ENCODE data around the gene TTBK2.

TTBK2 gene

DNA sequence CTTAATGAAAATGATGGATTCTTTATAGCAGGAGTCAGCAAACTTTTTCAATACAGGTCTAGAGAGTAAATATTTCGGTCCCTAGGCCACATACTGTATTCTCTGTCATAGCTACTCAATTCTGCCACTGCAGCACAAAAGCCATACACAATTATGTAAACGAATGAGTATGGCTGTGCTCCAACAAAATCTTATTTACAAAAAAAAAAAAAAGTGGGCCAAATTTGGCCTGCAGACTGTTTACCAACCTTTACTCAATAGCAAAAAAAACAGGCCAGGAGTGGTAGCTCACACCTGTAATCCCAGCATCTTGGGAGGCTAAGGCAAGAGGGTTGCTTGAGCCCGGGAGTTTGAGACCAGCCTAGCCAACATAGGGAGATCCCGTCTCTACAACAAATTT, 41.1 kb downstream of the TTBK2 start:
- H3K4me3 ChIP-seq (ENCODE audit: low read depth, low read length), result no peak overlapping the region
- TF ChIP-seq CTCF (IDR thresholded peaks at IDR 0.05; ENCODE audit: low read depth, low read length, missing control alignments), result no peak
- DNase-seq (ENCODE audit: low read depth), result no peak

DNA sequence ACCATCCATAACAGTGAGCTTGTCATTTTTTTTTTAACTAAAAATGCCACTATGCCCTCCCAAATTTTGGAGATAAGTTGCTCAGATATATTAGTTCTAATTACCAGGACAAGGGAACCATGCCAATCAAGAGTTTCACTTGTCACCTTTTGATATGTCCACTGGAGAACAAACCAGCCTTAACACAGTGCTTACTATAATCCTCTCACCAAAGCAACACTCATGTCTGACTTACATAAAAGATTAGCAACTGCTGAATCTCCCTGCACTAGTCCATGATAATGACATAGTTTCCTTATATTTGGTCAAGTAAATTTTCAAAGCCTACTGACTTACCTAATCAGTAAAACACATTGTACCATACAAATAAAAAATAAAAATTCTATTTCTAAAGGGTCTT, 44.4 kb downstream of the TTBK2 start:
- no peak overlapping the region for H3K4me3 ChIP-seq (ENCODE audit: low read depth, low read length)
- no peak for DNase-seq (ENCODE audit: low read depth)
- no peak for TF ChIP-seq CTCF (IDR thresholded peaks at IDR 0.05; ENCODE audit: low read depth, low read length, missing control alignments)

DNA sequence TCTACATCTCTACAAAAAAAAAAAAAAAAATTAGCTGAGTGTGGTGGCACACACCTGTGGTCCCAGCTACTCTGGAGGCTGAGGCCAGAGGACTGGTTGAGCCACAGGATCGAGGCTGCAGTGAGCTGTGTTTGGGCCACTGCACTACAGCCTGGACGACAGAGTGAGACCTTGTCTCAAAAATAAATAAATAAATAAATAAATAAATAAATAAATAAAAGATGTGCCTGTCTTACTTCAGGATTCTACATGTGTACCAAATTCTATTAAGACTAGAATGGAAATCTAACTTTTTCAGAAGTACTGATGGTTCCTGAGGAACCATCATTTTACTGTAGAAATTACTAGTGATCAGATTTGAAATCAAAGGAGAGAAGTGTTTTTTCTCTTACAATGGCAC, 51.9 kb downstream of the TTBK2 start:
- no peak overlapping the region for H3K4me3 ChIP-seq (ENCODE audit: low read depth, low read length)
- DNase-seq (ENCODE audit: low read depth), result no peak
- TF ChIP-seq CTCF (IDR thresholded peaks at IDR 0.05; ENCODE audit: low read depth, low read length, missing control alignments), result no peak

DNA sequence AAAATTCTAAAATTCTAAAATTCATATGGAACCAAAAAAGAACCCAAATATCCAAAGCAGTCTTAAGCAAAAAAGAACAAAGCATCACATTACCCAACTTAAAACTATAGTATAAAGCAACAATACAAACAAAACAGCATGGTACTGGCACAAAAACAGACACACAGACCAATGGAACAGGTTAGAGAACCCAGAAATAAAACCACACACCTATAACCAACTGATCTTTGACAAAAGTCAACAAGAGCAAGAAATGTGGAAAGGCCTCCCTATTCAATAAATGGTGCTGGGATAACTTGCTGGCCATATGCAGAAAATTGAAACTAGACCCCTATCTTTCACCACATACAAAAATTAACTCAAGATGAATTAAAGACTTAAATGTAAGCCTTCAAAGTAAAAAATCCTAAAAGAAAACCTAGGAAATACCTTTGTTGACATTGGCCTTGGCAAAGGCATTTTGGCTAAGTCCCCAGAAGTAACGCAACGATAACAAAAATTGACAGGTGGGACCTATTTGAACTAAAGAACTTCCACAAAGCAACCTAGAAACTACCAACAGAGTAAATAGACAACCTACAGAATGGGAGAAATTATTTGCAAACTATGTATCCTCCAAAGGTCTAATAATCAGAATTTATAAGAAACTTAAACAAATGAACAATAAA, 56.9 kb downstream of the TTBK2 start:
- no peak for DNase-seq (ENCODE audit: low read depth)
- H3K4me3 ChIP-seq (ENCODE audit: low read depth, low read length), result no peak overlapping the region
- TF ChIP-seq CTCF (IDR thresholded peaks at IDR 0.05; ENCODE audit: low read depth, low read length, missing control alignments), result no peak

DNA sequence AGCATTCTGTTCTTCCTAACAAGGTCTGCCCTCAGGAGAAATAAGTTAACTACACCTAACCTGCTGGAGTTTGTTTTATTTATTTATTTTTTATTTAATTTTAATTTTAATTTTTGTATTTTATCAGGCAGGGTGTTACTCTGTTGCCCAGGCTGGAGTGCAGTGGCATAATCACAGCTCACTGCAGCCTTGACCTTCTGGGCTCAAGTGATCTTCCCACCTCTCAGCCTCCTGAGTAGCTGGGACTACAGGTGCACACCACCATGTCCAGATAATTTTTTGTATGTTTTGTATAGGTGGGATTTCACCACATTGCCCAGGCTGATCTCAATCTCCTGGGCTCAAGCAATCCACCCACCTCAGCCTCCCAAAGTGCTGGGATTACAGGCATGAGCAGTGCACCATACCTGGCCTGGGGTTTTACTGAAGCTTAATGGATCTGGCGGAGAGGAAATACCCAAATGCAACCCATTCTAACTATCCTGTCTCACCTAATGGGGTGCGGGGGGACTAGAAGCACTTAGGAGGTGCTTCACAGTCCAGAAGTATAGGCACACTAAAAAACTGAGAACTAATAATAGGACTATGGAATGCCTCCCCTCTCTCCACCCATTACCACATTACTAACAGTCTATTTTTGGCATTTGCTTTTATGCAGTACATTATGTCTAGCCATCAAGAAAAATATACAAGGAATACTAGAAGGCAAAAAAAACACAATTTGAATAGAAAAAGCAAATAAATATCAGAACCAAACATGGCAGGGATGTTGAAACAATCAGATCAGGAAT, 61.4 kb downstream of the TTBK2 start:
- DNase-seq (ENCODE audit: low read depth), result no peak
- no peak for TF ChIP-seq CTCF (IDR thresholded peaks at IDR 0.05; ENCODE audit: low read depth, low read length, missing control alignments)
- no peak overlapping the region for H3K4me3 ChIP-seq (ENCODE audit: low read depth, low read length)

DNA sequence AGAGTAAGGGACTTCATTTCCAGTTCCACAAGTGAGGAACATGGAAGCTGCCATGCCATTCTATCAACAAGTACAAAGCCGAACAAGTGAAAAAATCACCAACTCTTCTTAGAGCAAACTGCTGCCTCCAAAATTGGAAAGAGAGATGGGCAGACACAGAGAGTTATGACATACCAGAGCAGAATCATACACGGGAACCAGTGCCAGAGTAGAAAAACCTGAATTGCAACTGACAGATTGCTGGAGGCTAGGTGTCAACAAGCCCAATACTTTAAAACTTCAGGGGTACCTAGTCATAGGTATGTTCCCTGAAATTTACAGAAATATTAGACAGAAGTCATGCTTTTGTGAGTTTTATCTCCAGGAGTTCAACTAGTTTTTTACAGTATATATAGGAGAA, 62.0 kb downstream of the TTBK2 start:
- H3K4me3 ChIP-seq (ENCODE audit: low read depth, low read length), result no peak overlapping the region
- no peak for DNase-seq (ENCODE audit: low read depth)
- no peak for TF ChIP-seq CTCF (IDR thresholded peaks at IDR 0.05; ENCODE audit: low read depth, low read length, missing control alignments)

Data from GM12864 (cell line).